Naive B cell (primary cell): ENCODE measurements around the gene NRXN2. TPM values are rescaled to one million over a fixed set of nuclear protein-coding genes. Genes with fewer than 3 reads are reported as not detected.

ENCODE experiments used
- ATAC-seq, 2 donors: fragments of 150-1000 bp; cut with Tn5 transposase; 2 replicates each; pipeline ENCODE4 v1.10.0; 2021; ENCODE audit warnings: low read depth in 2 of 2, mild to moderate bottlenecking in 2 of 2, moderate library complexity in 2 of 2
- DNase-seq: peaks from one replicate; pipeline ENCODE4 v3.0.0; 2022
- H3K27ac Mint-ChIP-seq, 6 donors: one replicate each; pipeline ENCODE4 v1.8.0; 2020 to 2022; ENCODE audit warnings: mild to moderate bottlenecking in 6 of 6, mixed read lengths in 6 of 6, moderate library complexity in 5 of 6, inconsistent platforms in 2 of 6
- H3K27me3 Mint-ChIP-seq, 3 donors: one replicate each; pipeline ENCODE4 v1.8.0; 2021 to 2022; ENCODE audit warnings: mixed read lengths in 3 of 3, mild to moderate bottlenecking in 1 of 3
- H3K36me3 Mint-ChIP-seq, 2 donors: one replicate each; pipeline ENCODE4 v1.8.0; 2020 to 2022; ENCODE audit warnings: mixed read lengths in 2 of 2, inconsistent platforms in 1 of 2, mild to moderate bottlenecking in 1 of 2
- H3K4me1 Mint-ChIP-seq, 3 donors: one replicate each; pipeline ENCODE4 v1.8.0; 2020 to 2022; ENCODE audit warnings: mixed read lengths in 3 of 3, inconsistent platforms in 1 of 3, mild to moderate bottlenecking in 1 of 3, moderate library complexity in 1 of 3
- H3K4me3 Mint-ChIP-seq, 8 donors: one replicate each; pipeline ENCODE4 v1.8.0; 2020 to 2022; ENCODE audit warnings: mild to moderate bottlenecking in 8 of 8, mixed read lengths in 8 of 8, moderate library complexity in 8 of 8, inconsistent platforms in 2 of 8
- H3K9me3 Mint-ChIP-seq, 7 donors: one replicate each; pipeline ENCODE4 v1.8.0; 2020 to 2022; ENCODE audit warnings: mixed read lengths in 7 of 7, mild to moderate bottlenecking in 5 of 7, inconsistent platforms in 2 of 7, moderate library complexity in 1 of 7
- polyA plus RNA-seq, 6 donors: library from polyadenylated mRNA; unstranded; fragments of 300-500 nt; fragmentation: Illumina TruSeq; gene quantifications; one replicate each; pipeline ENCODE4 v1.2.3, GENCODE V29; 2021; ENCODE audit warnings: low read depth in 6 of 6

NRXN2 gene
- polyA plus RNA-seq, 6 donors from 2014 or later: not detected

GRCh38 chr11:64729851-64730382 lies 6.9 kb upstream of the NRXN2 start:
- Mint-ChIP-seq H3K4me3 (no peak overlapping the region), H3K4me1 (peaks cover 16 to 38% (median 22%) of the 10 kb centered on the region in 3 donors), H3K27ac (peak overlapping the region in 2 of 6 donors; percentile 49 to 62), H3K9me3 (no peaks in the 10 kb centered on the region), H3K27me3 (no peaks in the 10 kb centered on the region), H3K36me3 (peaks cover 0 to 3% of the 10 kb centered on the region in 2 donors)
- ATAC-seq: no peak
- DNase-seq: no peak

DNA sequence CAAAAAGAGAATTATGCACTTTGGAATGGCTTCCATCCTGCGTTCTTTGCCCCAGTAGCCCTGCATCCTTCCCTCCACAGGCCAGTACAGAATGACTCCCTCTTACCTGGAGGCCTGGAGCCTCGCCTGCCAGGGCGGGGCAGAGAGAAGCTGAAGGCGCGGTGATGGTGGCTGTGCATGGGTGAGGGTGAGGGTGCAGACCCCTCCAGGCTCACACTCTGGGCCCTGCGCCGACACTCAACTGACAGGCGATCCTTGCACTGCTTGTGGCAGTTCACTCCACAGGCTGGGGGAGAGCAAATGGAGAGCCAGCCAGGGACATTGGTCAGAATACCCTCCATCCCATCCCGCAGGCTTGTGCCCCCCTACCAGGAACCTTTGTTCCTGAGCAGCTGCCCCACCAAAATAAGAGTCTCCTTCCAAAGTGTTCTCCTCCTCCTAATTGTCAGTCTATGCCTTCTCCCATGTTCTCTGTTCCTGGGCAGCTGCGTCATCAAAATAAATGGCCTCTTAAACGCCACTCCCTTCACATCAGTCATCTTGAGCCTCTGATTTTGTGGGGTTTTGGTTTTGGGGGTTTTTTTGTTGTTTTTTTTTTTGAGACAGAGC lies 5.9 kb upstream of the NRXN2 start:
- ATAC-seq (no peak), DNase-seq (no peak)
- Mint-ChIP-seq H3K27ac (no peak overlapping the region), H3K36me3 (no peaks in the 10 kb centered on the region), H3K27me3 (no peaks in the 10 kb centered on the region), H3K4me1 (peaks cover 19 to 42% (median 28%) of the 10 kb centered on the region in 3 donors), H3K9me3 (no peaks in the 10 kb centered on the region), H3K4me3 (no peak overlapping the region)

DNA sequence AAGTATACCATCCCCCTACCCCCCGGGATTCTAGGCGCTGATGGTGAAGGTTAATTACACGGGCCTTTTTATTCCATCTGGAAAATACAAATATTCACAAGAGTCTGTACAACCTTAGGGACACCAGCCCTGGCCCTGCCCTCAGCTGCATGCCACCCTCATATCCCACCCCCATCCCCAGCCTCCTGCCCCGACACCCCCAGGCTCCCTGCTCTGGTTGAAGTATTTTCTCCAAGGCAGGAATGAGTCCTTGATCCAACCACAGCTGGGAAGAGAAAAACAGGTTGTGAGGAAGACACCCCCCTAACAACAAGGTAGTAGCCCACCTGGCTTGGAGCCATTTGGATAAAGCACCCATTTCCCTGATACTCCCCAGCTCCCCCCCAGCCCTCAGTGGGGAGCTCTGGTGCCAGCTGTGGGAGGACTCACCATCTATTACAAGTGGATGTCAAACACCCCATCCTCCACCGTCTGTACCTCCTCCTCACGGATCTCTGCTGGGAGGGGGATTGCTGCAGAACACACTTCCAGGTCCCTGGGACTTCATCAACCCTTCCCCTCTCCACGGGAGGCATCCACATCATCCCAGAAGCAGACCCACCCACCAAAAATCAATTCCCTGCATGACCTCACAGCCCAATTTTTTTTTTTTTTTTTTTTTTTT lies 4.0 kb upstream of the NRXN2 start:
- Mint-ChIP-seq H3K9me3 (no peaks in the 10 kb centered on the region), H3K27me3 (peaks cover 0 to 9% (median 7%) of the 10 kb centered on the region in 3 donors), H3K4me1 (peaks cover 20 to 42% (median 27%) of the 10 kb centered on the region in 3 donors), H3K27ac (no peak overlapping the region), H3K36me3 (no peaks in the 10 kb centered on the region), H3K4me3 (peak overlapping the region in 1 of 8 donors; percentile 56)
- DNase-seq (no peak), ATAC-seq (no peak)

DNA sequence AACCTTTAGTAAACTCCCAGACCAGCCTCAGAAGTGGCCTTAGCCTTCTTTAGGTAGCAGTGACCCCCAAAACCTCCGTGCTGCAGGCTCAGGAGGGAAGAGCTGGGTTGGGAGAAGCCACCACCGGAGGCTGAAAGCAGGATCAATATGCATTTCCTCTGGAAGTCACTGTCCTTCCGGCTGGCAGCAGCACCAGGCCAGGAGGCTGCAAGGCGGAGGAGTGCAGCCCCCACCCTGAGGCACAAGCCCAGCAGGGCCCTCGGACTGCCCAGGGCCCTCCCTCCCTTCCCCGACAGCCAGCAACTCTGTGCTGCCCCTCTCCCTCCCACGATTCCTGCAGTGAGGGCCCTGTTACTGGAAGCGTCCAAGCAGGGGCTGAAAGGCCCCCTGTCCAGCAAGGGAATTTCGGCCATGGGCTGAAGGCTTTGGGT lies 3.2 kb upstream of the NRXN2 start:
- H3K27ac Mint-ChIP-seq: peak overlapping the region in 1 of 6 donors; percentile 33
- no peaks in the 10 kb centered on the region for H3K36me3 Mint-ChIP-seq
- H3K4me1 Mint-ChIP-seq: peaks cover 20 to 39% (median 23%) of the 10 kb centered on the region in 3 donors
- ATAC-seq (no peak), DNase-seq (no peak)
- no peak overlapping the region for H3K4me3 Mint-ChIP-seq
- H3K27me3 Mint-ChIP-seq: peaks cover 0 to 16% (median 10%) of the 10 kb centered on the region in 3 donors
- H3K9me3 Mint-ChIP-seq: no peaks in the 10 kb centered on the region

- Mint-ChIP-seq H3K27me3 (peaks cover 0 to 28% (median 22%) of the 10 kb centered on the region in 3 donors), H3K9me3 (no peaks in the 10 kb centered on the region), H3K4me3 (peak overlapping the region in 4 of 8 donors; percentile 25 to 72 (median 46)), H3K36me3 (no peaks in the 10 kb centered on the region), H3K4me1 (peaks cover 23 to 39% (median 24%) of the 10 kb centered on the region in 3 donors), H3K27ac (peak overlapping the region in 1 of 6 donors; percentile 62)
- ATAC-seq: no peak
- DNase-seq: no peak
Observed at GRCh38 chr11:64724863-64725532, 2.0 kb upstream of the NRXN2 start.

DNA sequence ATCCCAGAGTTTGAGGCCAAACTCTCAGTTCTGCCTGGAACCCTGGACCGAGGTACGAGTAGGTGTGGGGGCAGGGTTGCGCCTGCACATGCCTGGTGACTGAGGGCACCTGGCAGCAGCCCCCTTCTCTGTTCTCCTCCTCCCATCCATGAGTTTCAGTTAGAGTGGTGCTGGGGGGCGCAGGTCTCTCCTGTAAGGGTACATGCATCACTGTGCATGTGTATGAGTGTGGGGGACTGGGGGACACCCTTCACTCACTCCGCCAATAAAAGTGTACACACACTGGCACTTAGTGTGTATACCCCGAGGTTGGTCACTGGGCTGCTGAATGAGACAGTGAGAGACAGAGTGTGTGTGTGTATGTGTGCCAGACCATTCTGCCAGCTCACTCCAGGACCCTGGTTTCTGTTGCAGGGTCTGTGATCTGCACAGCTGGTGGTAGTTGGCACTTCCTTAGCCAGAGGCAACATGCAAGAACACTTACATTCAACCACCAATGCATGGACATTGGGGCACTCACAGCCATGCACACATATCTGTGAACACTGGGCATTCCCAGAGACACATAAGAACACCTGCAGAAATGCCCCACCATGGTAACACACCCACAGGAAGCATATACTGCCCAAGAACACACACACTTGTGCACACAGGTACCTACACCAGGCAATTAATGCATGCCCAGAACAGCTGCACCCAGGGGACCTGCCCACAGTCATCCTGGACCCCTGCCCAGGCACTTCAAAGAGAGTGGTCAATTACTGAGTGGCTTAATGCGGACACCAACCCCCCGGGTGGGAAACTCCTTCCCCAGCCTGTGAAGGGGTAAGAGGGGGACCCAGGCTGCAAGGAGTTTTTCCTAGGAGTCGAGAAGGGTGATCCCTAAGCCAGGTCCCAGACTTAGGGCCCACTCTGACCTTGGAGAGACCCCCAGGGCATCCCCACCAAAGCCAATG lies 1.2 kb upstream of the NRXN2 start:
- H3K9me3 Mint-ChIP-seq: no peaks in the 10 kb centered on the region
- peak overlapping the region in 1 of 6 donors; percentile 5 for H3K27ac Mint-ChIP-seq
- no peak for ATAC-seq
- no peak for DNase-seq
- H3K36me3 Mint-ChIP-seq: no peaks in the 10 kb centered on the region
- peaks cover 23 to 37% (median 24%) of the 10 kb centered on the region in 3 donors for H3K4me1 Mint-ChIP-seq
- H3K4me3 Mint-ChIP-seq: peak overlapping the region; percentile 28 to 85 (median 78)
- H3K27me3 Mint-ChIP-seq: peaks cover 0 to 30% (median 25%) of the 10 kb centered on the region in 3 donors

GRCh38 chr11:64722141-64723065 lies 594 bp downstream of the NRXN2 start:
- no peaks in the 10 kb centered on the region for H3K36me3 Mint-ChIP-seq
- peak overlapping the region in 3 of 6 donors; percentile 15 to 93 (median 64) for H3K27ac Mint-ChIP-seq
- H3K4me1 Mint-ChIP-seq: peaks cover 23 to 32% (median 23%) of the 10 kb centered on the region in 3 donors
- H3K9me3 Mint-ChIP-seq: no peaks in the 10 kb centered on the region
- DNase-seq (no peak), ATAC-seq (no peak)
- H3K4me3 Mint-ChIP-seq: peak overlapping the region; percentile 2 to 84 (median 58)
- peaks cover 7 to 43% (median 38%) of the 10 kb centered on the region in 3 donors for H3K27me3 Mint-ChIP-seq

DNA sequence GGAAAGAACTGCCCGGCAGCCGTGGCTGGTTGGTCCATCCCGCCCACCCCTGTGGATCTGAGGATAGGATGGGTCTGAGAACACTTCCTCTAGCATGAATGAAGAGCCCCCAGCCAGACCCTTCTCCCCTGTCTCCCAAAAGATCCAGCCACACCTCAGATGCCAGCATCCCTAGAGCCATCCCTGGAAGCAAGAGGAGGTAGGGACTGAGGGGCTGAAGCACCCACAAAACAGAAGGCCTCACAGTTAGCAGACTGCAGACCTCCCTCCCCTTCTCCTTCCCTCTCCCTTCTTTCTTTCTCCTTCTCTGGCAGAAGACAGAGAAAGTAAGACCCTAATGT lies 1.7 kb downstream of the NRXN2 start:
- H3K36me3 Mint-ChIP-seq: no peaks in the 10 kb centered on the region
- ATAC-seq (no peak), DNase-seq (no peak)
- peak overlapping the region in 3 of 8 donors; percentile 4 to 35 (median 29) for H3K4me3 Mint-ChIP-seq
- H3K4me1 Mint-ChIP-seq: peaks cover 23 to 29% (median 28%) of the 10 kb centered on the region in 3 donors
- H3K27me3 Mint-ChIP-seq: peaks cover 8 to 54% (median 48%) of the 10 kb centered on the region in 3 donors
- H3K27ac Mint-ChIP-seq: peak overlapping the region in 1 of 6 donors; percentile 38
- no peaks in the 10 kb centered on the region for H3K9me3 Mint-ChIP-seq

DNA sequence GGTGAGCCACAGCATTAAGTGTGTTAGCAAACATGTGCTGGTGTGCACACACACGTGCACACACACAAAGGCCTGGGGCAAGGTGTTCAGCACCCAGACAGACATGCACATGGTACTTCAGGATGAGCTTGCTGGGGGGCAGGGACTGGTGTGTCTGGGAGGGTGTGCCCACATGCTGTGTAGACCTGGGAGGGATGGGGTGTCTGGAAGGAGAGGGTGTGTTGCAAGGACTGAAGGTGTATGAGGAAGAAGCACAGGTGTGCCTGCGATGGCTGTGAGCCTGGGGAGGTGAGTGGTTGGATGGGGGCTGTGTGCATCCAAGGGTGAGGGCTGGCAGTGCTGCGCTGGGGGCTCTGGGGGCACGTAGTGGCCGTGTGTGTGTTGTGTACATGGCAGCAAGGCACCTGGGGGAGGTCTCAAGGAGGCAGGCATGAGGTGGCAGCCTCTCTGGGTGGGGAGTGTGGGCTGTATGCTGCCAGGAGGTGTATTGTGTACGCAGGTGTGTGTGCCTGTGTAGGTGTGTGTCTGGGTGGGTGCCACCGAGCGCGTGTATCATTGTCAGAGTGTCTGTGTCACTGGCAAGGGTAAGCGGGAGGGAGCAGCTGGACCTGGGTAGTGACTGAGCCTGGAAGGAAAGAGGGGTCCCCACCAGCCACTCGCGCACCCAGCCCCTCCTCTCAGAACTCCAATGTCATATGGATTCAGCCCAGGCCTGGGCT lies 2.2 kb downstream of the NRXN2 start:
- ATAC-seq: no peak
- no peaks in the 10 kb centered on the region for H3K36me3 Mint-ChIP-seq
- peak overlapping the region in 2 of 8 donors; percentile 4 to 64 for H3K4me3 Mint-ChIP-seq
- no peak overlapping the region for H3K27ac Mint-ChIP-seq
- peaks cover 23 to 27% (median 27%) of the 10 kb centered on the region in 3 donors for H3K4me1 Mint-ChIP-seq
- no peak for DNase-seq
- peaks cover 10 to 59% (median 54%) of the 10 kb centered on the region in 3 donors for H3K27me3 Mint-ChIP-seq
- H3K9me3 Mint-ChIP-seq: no peaks in the 10 kb centered on the region

GRCh38 chr11:64720167-64720566 lies 2.8 kb downstream of the NRXN2 start:
- peak overlapping the region in 1 of 8 donors; percentile 64 for H3K4me3 Mint-ChIP-seq
- H3K4me1 Mint-ChIP-seq: peaks cover 18 to 20% (median 20%) of the 10 kb centered on the region in 3 donors
- no peaks in the 10 kb centered on the region for H3K36me3 Mint-ChIP-seq
- H3K27me3 Mint-ChIP-seq: peaks cover 13 to 65% (median 60%) of the 10 kb centered on the region in 3 donors
- peaks cover 0 to 1% (median 0%) of the 10 kb centered on the region in 7 donors for H3K9me3 Mint-ChIP-seq
- no peak overlapping the region for H3K27ac Mint-ChIP-seq
- DNase-seq: no peak
- ATAC-seq: no peak

DNA sequence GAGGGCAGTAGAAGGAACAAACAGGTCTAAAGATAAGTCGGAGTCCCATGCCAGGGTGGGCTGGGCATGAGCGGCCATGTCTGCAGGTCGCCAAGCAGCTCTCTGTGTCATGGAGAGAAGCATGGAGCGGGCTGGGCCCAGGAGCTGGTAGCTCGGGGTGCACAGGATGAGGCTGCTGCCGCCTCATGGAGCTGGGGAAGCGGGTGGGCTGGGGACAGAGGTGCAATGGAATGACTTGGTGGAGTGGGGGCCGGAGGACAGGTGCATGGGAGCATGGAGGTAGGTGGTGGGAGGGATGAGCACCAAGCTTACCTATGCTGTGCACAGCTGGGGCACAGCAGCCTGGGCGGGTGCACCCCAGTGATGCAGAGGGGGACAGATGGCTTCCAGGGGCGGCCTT lies 3.6 kb downstream of the NRXN2 start:
- Mint-ChIP-seq H3K36me3 (no peaks in the 10 kb centered on the region), H3K9me3 (peaks cover 0 to 3% (median 0%) of the 10 kb centered on the region in 7 donors), H3K4me1 (peaks cover 12 to 18% (median 14%) of the 10 kb centered on the region in 3 donors), H3K27ac (no peak overlapping the region), H3K27me3 (peaks cover 21 to 73% (median 68%) of the 10 kb centered on the region in 3 donors), H3K4me3 (no peak overlapping the region)
- ATAC-seq (no peak), DNase-seq (no peak)
